ENCODE results near the gene SCNN1A. TPM values are rescaled to one million over a fixed set of nuclear protein-coding genes. Genes with fewer than 3 reads are reported as not detected.
A peak's percentile ranks its signal among the peaks of the same experiment; 100 is the strongest.

SCNN1A gene
- total and polyA plus RNA-seq, 2 of the 13 experiments (the other 11 are each of a cell fraction or from before 2014, with no cell fraction given) = 1.5 to 14.6 TPM

- TF ChIP-seq ZNF816 (CRISPR knock-in tag; IDR thresholded peaks at IDR 0.05; ENCODE audit: borderline replicate concordance) (no peak), TGIF2 (CRISPR knock-in tag; IDR thresholded peaks at IDR 0.05) (no peak), SNAI1 (CRISPR knock-in tag; IDR thresholded peaks at IDR 0.05; ENCODE audit: borderline replicate concordance) (no peak), REPIN1 (CRISPR knock-in tag; IDR thresholded peaks at IDR 0.05; ENCODE audit: borderline replicate concordance, low read depth) (no peak), SKI (IDR thresholded peaks at IDR 0.05; ENCODE audit: partially characterized antibody) (no peak)
- TF ChIP-seq, protein P1, sequence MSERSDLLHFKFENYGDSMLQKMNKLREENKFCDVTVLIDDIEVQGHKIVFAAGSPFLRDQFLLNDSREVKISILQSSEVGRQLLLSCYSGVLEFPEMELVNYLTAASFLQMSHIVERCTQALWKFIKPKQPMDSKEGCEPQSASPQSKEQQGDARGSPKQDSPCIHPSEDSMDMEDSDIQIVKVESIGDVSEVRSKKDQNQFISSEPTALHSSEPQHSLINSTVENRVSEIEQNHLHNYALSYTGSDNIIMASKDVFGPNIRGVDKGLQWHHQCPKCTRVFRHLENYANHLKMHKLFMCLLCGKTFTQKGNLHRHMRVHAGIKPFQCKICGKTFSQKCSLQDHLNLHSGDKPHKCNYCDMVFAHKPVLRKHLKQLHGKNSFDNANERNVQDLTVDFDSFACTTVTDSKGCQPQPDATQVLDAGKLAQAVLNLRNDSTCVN (CRISPR knock-in tag; IDR thresholded peaks at IDR 0.05; ENCODE audit: borderline replicate concordance) = no peak
These were observed 3.5 kb upstream of the SCNN1A start (continued) for GRCh38 chr12:6378709-6379472.

DNA sequence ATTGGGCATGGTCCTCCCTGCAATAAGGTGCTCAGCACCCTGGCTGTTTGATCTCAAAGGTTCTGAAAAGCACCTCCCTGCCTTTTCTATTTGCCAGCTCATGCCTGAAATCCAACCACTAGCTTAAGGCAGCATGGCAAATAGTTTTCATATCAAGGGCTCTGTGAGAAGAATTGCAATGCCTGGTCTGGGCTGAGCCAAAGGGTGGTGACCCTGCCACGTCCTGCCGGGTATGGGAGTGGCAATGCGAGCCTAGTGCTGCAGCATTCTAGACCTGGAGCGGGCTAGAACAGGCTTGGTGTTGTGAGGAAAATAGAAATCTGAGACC lies 2.3 kb upstream of the SCNN1A start:
- no peaks in the 10 kb centered on the region for H3K79me2 ChIP-seq (ENCODE audit: insufficient read depth, low read length)
- no peak overlapping the region for H2AFZ ChIP-seq (ENCODE audit: low read length)
- H3K27me3 ChIP-seq (ENCODE audit: control insufficient read depth in 1 of 2, insufficient read depth in 2 of 2, low read length in 2 of 2) = peaks cover 0 to 21% of the 10 kb centered on the region in 2 experiments; a peak in 3 of 5 replicates
- intact Hi-C loops (cut with micrococcal nuclease; ENCODE audit: unreplicated experiment) = loop anchor here (2.0 kb wide), 1 partner anchor 41 kb away; no protein-coding TSS in a partner anchor
- in situ Hi-C loops (cut with HindIII; ENCODE audit: extremely low pct_ligation_motif_present, low pct_unique_long_range_greater_than_20kb) = no loop called here
- no peaks in the 10 kb centered on the region for H3K36me3 ChIP-seq (replicated peaks in 1 of 2; ENCODE audit: control insufficient read depth in 1 of 2, insufficient read depth in 2 of 2, low read length in 2 of 2)
- H3K4me1 ChIP-seq (ENCODE audit: insufficient read depth, low read length) = peaks cover 68% of the 10 kb centered on the region
- POLR2A ChIA-PET = interaction anchor here (0.7 to 4.9 kb wide), 5 partner anchors 15 to 74 kb away, joined by 3 to 33 read pairs (median 4); partner anchors contain the start of gene TAPBPL
- peak overlapping the region; percentile 34 to 73 (median 57); a peak in 4 of 6 replicates for H3K4me3 ChIP-seq (replicated peaks in 1 of 3; ENCODE audit: insufficient read depth in 1 of 3, low read depth in 2 of 3, low read length in 3 of 3)
- H3K9ac ChIP-seq (ENCODE audit: insufficient read depth, low read depth, low read length) = peak overlapping the region; percentile 68; the same call in 1 of the 2 replicates
- no peaks in the 10 kb centered on the region for H3K9me3 ChIP-seq (ENCODE audit: low read length)
- CTCF ChIA-PET (ENCODE audit: low intra/inter-chr PET ratio, low total read pairs) = no interaction called here
- ATAC-seq (peak; percentile 9; the same call in 1 of the 3 replicates), FAIRE-seq (no peak), DNase-seq (ENCODE audit: low spot score) (no peak)
- H3K4me2 ChIP-seq (ENCODE audit: low read depth, low read length) = peak overlapping the region; percentile 98
- 24% methylated on average over 4 of the region's 4 CpGs for WGBS (ENCODE audit: low lambda C conversion rate)
- H4K20me1 ChIP-seq (ENCODE audit: insufficient read depth, low read length) = no peaks in the 10 kb centered on the region
- no TSS peak for BruUV-seq (replicated peaks)
- no peak overlapping the region for H3K27ac ChIP-seq (ENCODE audit: extremely low read length, insufficient read depth, low read length)
- TF ChIP-seq ZNF687 (CRISPR knock-in tag; IDR thresholded peaks at IDR 0.05) (0 out of 2 replicates have a peak, but pooled peaks have one; percentile 13), PAF1 (CRISPR knock-in tag; IDR thresholded peaks at IDR 0.05) (no peak), MED1 (CRISPR knock-in tag; IDR thresholded peaks at IDR 0.05) (peak; percentile 19; the same call in 1 of the 2 replicates), STAT5B (CRISPR knock-in tag; IDR thresholded peaks at IDR 0.05) (no peak), SALL1 (CRISPR knock-in tag; IDR thresholded peaks at IDR 0.05) (peak; percentile 43), ZNF3 (CRISPR knock-in tag; IDR thresholded peaks at IDR 0.05) (no peak)
- TF ChIP-seq, protein P2, sequence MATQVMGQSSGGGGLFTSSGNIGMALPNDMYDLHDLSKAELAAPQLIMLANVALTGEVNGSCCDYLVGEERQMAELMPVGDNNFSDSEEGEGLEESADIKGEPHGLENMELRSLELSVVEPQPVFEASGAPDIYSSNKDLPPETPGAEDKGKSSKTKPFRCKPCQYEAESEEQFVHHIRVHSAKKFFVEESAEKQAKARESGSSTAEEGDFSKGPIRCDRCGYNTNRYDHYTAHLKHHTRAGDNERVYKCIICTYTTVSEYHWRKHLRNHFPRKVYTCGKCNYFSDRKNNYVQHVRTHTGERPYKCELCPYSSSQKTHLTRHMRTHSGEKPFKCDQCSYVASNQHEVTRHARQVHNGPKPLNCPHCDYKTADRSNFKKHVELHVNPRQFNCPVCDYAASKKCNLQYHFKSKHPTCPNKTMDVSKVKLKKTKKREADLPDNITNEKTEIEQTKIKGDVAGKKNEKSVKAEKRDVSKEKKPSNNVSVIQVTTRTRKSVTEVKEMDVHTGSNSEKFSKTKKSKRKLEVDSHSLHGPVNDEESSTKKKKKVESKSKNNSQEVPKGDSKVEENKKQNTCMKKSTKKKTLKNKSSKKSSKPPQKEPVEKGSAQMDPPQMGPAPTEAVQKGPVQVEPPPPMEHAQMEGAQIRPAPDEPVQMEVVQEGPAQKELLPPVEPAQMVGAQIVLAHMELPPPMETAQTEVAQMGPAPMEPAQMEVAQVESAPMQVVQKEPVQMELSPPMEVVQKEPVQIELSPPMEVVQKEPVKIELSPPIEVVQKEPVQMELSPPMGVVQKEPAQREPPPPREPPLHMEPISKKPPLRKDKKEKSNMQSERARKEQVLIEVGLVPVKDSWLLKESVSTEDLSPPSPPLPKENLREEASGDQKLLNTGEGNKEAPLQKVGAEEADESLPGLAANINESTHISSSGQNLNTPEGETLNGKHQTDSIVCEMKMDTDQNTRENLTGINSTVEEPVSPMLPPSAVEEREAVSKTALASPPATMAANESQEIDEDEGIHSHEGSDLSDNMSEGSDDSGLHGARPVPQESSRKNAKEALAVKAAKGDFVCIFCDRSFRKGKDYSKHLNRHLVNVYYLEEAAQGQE (IDR thresholded peaks at IDR 0.05; ENCODE audit: borderline replicate concordance in 1 of 2, low read depth in 1 of 2, low read length in 2 of 2) = no peak

Data from HepG2 (cell line).